Panc1 (cell line): ENCODE results near the gene BCAS3.

Source experiments
- POLR2AphosphoS5 ChIP-seq: IDR thresholded peaks from 2 replicates; pipeline ENCODE4 v1.6.1; 2012; ENCODE audit warnings: mild to moderate bottlenecking, low read depth, low read length, moderate library complexity
- SIN3A ChIP-seq: IDR thresholded peaks from 2 replicates; pipeline ENCODE4 v1.6.1; 2012; ENCODE audit warnings: low read depth, mild to moderate bottlenecking, low read length, moderate library complexity, borderline replicate concordance; ENCODE audit not compliant: insufficient read depth
- TCF7L2 ChIP-seq: IDR thresholded peaks from 2 replicates; pipeline ENCODE4 v1.6.1; 2011; ENCODE audit warnings: mild to moderate bottlenecking, low read depth, low read length, inconsistent platforms
- TF ChIP-seq, protein P1 (sequence below): fragments of 450-650 bp; IDR thresholded peaks from 2 replicates; pipeline ENCODE4 v1.5.1; 2017; ENCODE audit warnings: mild to moderate bottlenecking
- TF ChIP-seq, protein P2 (sequence below), 2 experiments: IDR thresholded peaks; 2 replicates each; pipeline ENCODE4 v1.6.1; 2011 to 2012; ENCODE audit warnings: low read depth in 2 of 2, control low read depth in 1 of 2, low read length in 1 of 2, mild to moderate bottlenecking in 1 of 2, moderate library complexity in 1 of 2; ENCODE audit not compliant: insufficient read depth in 1 of 2

GRCh38 chr17:60969500-60970037 lies 291.9 kb downstream of the BCAS3 start:
- TF ChIP-seq, protein P1, sequence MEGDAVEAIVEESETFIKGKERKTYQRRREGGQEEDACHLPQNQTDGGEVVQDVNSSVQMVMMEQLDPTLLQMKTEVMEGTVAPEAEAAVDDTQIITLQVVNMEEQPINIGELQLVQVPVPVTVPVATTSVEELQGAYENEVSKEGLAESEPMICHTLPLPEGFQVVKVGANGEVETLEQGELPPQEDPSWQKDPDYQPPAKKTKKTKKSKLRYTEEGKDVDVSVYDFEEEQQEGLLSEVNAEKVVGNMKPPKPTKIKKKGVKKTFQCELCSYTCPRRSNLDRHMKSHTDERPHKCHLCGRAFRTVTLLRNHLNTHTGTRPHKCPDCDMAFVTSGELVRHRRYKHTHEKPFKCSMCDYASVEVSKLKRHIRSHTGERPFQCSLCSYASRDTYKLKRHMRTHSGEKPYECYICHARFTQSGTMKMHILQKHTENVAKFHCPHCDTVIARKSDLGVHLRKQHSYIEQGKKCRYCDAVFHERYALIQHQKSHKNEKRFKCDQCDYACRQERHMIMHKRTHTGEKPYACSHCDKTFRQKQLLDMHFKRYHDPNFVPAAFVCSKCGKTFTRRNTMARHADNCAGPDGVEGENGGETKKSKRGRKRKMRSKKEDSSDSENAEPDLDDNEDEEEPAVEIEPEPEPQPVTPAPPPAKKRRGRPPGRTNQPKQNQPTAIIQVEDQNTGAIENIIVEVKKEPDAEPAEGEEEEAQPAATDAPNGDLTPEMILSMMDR = no peak
- no peak for TF ChIP-seq POLR2AphosphoS5
- no peak for TF ChIP-seq SIN3A
- TF ChIP-seq, protein P2, sequence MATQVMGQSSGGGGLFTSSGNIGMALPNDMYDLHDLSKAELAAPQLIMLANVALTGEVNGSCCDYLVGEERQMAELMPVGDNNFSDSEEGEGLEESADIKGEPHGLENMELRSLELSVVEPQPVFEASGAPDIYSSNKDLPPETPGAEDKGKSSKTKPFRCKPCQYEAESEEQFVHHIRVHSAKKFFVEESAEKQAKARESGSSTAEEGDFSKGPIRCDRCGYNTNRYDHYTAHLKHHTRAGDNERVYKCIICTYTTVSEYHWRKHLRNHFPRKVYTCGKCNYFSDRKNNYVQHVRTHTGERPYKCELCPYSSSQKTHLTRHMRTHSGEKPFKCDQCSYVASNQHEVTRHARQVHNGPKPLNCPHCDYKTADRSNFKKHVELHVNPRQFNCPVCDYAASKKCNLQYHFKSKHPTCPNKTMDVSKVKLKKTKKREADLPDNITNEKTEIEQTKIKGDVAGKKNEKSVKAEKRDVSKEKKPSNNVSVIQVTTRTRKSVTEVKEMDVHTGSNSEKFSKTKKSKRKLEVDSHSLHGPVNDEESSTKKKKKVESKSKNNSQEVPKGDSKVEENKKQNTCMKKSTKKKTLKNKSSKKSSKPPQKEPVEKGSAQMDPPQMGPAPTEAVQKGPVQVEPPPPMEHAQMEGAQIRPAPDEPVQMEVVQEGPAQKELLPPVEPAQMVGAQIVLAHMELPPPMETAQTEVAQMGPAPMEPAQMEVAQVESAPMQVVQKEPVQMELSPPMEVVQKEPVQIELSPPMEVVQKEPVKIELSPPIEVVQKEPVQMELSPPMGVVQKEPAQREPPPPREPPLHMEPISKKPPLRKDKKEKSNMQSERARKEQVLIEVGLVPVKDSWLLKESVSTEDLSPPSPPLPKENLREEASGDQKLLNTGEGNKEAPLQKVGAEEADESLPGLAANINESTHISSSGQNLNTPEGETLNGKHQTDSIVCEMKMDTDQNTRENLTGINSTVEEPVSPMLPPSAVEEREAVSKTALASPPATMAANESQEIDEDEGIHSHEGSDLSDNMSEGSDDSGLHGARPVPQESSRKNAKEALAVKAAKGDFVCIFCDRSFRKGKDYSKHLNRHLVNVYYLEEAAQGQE (IDR thresholded peaks at IDR 0.05; ENCODE audit: insufficient read depth in 1 of 2, low read depth in 2 of 2, low read length in 1 of 2) = no peak
- TF ChIP-seq TCF7L2 = no peak
